HG03025 (cell line): ENCODE results near the gene PXMP2.

Experiments used
- ATAC-seq: cut with Tn5 transposase; IDR thresholded peaks from one replicate; pipeline ENCODE4 v1.9.1; 2021; ENCODE audit warnings: mild to moderate bottlenecking, moderate library complexity; ENCODE audit not compliant: unreplicated experiment, low FRiP score

Gene PXMP2

GRCh38 chr12:132687211-132688164 lies at the start of gene PXMP2, which contains the start of gene POLE:
PXMP2 (plus strand) TSS chr12:132687587; CDS start chr12:132687671, 84 bp downstream.
POLE (minus strand) TSS chr12:132687342; CDS start chr12:132687315, 27 bp downstream.
- peak; percentile 86 for ATAC-seq

- no peak for ATAC-seq
Measured at GRCh38 chr12:132637811-132638210, 49.6 kb upstream of the PXMP2 start.

- ATAC-seq = no peak
Measured at GRCh38 chr12:132638541-132639408, 48.6 kb upstream of the PXMP2 start.

GRCh38 chr12:132639956-132640520 lies 47.3 kb upstream of the PXMP2 start:
- ATAC-seq = no peak

- no peak for ATAC-seq
Measured at GRCh38 chr12:132640936-132641335, 46.5 kb upstream of the PXMP2 start.

- ATAC-seq = no peak
Measured at GRCh38 chr12:132641811-132642650, 45.4 kb upstream of the PXMP2 start.

GRCh38 chr12:132642846-132643835 lies 44.2 kb upstream of the PXMP2 start:
- ATAC-seq = no peak

GRCh38 chr12:132646850-132647249 lies 40.5 kb upstream of the PXMP2 start:
- ATAC-seq = no peak

GRCh38 chr12:132647858-132648257 lies 39.5 kb upstream of the PXMP2 start:
- no peak for ATAC-seq

GRCh38 chr12:132648616-132649225 lies 38.7 kb upstream of the PXMP2 start:
- no peak for ATAC-seq

GRCh38 chr12:132649226-132649945 lies 38.0 kb upstream of the PXMP2 start:
- no peak for ATAC-seq

GRCh38 chr12:132651444-132652100 lies 35.8 kb upstream of the PXMP2 start:
- ATAC-seq = no peak

- ATAC-seq = no peak
Measured at GRCh38 chr12:132653567-132654290, 33.7 kb upstream of the PXMP2 start.

GRCh38 chr12:132657004-132657727 lies 30.2 kb upstream of the PXMP2 start:
- no peak for ATAC-seq

- ATAC-seq = no peak
Measured at GRCh38 chr12:132658149-132658894, 29.1 kb upstream of the PXMP2 start.
